GM23338 (cell line): ENCODE results near the gene VASN. TPM values are rescaled to one million over a fixed set of nuclear protein-coding genes. Genes with fewer than 3 reads are reported as not detected.

Source experiments
- ATAC-seq: fragments of 200-7000 bp; cut with Tn5 transposase; 3 replicates; pipeline ENCODE4 v1.9.1; 2020
- DNase-seq: peaks from one replicate; pipeline ENCODE4 v3.0.0-alpha.2; 2015; ENCODE audit warnings: low spot score
- H2AFZ ChIP-seq: fragments of 200-600 bp; sonication (generic); 2 replicates; pipeline ENCODE4 v1.8.0; 2016; ENCODE audit warnings: antibody characterized with exemption, mild to moderate bottlenecking, moderate library complexity
- H3F3A ChIP-seq: fragments of 200-600 bp; sonication (generic); replicated peaks from 2 replicates; pipeline ENCODE4 v1.8.0; 2017; ENCODE audit warnings: antibody characterized with exemption, mixed run types, low read depth
- H3K27ac ChIP-seq: fragments of 200-600 bp; sonication (generic); 2 replicates; pipeline ENCODE4 v1.6.1; 2016; ENCODE audit warnings: low read depth
- H3K27me3 ChIP-seq: fragments of 200-600 bp; sonication (generic); 2 replicates; pipeline ENCODE4 v1.8.0; 2016; ENCODE audit warnings: mild to moderate bottlenecking, mixed run types, moderate library complexity; ENCODE audit not compliant: insufficient read depth
- H3K36me3 ChIP-seq: fragments of 200-600 bp; sonication (generic); 2 replicates; pipeline ENCODE4 v1.8.0; 2016; ENCODE audit warnings: mild to moderate bottlenecking; ENCODE audit not compliant: insufficient read depth
- H3K4me1 ChIP-seq: fragments of 200-600 bp; sonication (generic); 2 replicates; pipeline ENCODE4 v1.8.0; 2016; ENCODE audit warnings: mild to moderate bottlenecking, moderate library complexity; ENCODE audit not compliant: insufficient read depth
- H3K4me2 ChIP-seq: fragments of 200-600 bp; sonication (generic); 2 replicates; pipeline ENCODE4 v1.7.1; 2017; ENCODE audit warnings: mixed run types
- H3K4me3 ChIP-seq: fragments of 200-600 bp; sonication (generic); 2 replicates; pipeline ENCODE4 v1.6.1; 2016; ENCODE audit warnings: mixed run types
- H3K79me2 ChIP-seq: fragments of 200-600 bp; sonication (generic); replicated peaks from 2 replicates; pipeline ENCODE4 v1.8.0; 2017; ENCODE audit warnings: mild to moderate bottlenecking; ENCODE audit not compliant: insufficient read depth
- H3K9me2 ChIP-seq: fragments of 200-600 bp; sonication (generic); 2 replicates; pipeline ENCODE4 v1.8.0; 2017; ENCODE audit not compliant: insufficient read depth
- H4K20me1 ChIP-seq: fragments of 200-600 bp; sonication (generic); replicated peaks from 2 replicates; pipeline ENCODE4 v1.8.0; 2017; ENCODE audit warnings: mild to moderate bottlenecking; ENCODE audit not compliant: insufficient read depth
- H3K27ac Mint-ChIP-seq: 2 replicates; pipeline ENCODE4 v1.8.0; 2020; ENCODE audit warnings: inconsistent platforms, mild to moderate bottlenecking, moderate library complexity, mixed read lengths
- H3K27me3 Mint-ChIP-seq: 3 replicates; pipeline ENCODE4 v1.8.0; 2022; ENCODE audit warnings: low read depth, mild to moderate bottlenecking, moderate library complexity, mixed read lengths, inconsistent platforms; ENCODE audit not compliant: insufficient read depth, poor library complexity
- H3K36me3 Mint-ChIP-seq: 3 replicates; pipeline ENCODE4 v1.8.0; 2021; ENCODE audit warnings: low read depth, mild to moderate bottlenecking, inconsistent platforms, moderate library complexity, mixed read lengths
- H3K4me1 Mint-ChIP-seq: 3 replicates; pipeline ENCODE4 v1.8.0; 2020; ENCODE audit warnings: mild to moderate bottlenecking, inconsistent platforms, mixed read lengths
- H3K4me3 Mint-ChIP-seq: 3 replicates; pipeline ENCODE4 v1.8.0; 2021; ENCODE audit warnings: moderate library complexity, mild to moderate bottlenecking, inconsistent platforms, mixed read lengths
- H3K9me3 Mint-ChIP-seq: 3 replicates; pipeline ENCODE4 v1.8.0; 2020; ENCODE audit warnings: moderate library complexity, mild to moderate bottlenecking, inconsistent platforms, mixed read lengths
- CREB1 ChIP-seq: fragments of 250-450 bp; sonication (Bioruptor Pico); IDR thresholded peaks from 2 replicates; pipeline ENCODE4 v1.5.0; 2020; ENCODE audit warnings: low read depth, mild to moderate bottlenecking, moderate library complexity
- EZH2phosphoT487 ChIP-seq: fragments of 200-600 bp; sonication (generic); IDR thresholded peaks from one replicate; pipeline ENCODE4 v1.8.1; 2018; ENCODE audit warnings: antibody characterized with exemption; ENCODE audit not compliant: unreplicated experiment
- JUNB ChIP-seq: IDR thresholded peaks from one replicate; pipeline ENCODE4 v1.6.1; 2016; ENCODE audit warnings: antibody characterized with exemption; ENCODE audit not compliant: unreplicated experiment
- NANOG ChIP-seq: IDR thresholded peaks from 2 replicates; pipeline ENCODE4 v1.6.1; 2016; ENCODE audit warnings: antibody characterized with exemption, borderline replicate concordance
- POLR2AphosphoS5 ChIP-seq: IDR thresholded peaks from 2 replicates; pipeline ENCODE4 v1.6.1; 2016; ENCODE audit warnings: antibody characterized with exemption, low read depth
- ZNF331 ChIP-seq: fragments of 250-450 bp; sonication (Bioruptor Pico); IDR thresholded peaks from 2 replicates; pipeline ENCODE4 v1.5.0; 2020; ENCODE audit warnings: low read depth, mild to moderate bottlenecking, moderate library complexity
- ZNF462 ChIP-seq: fragments of 250-450 bp; sonication (Bioruptor Pico); IDR thresholded peaks from 2 replicates; pipeline ENCODE4 v1.5.0; 2020; ENCODE audit warnings: mild to moderate bottlenecking, moderate library complexity
- polyA plus RNA-seq: library from polyadenylated mRNA; unstranded; fragments of >200 nt; fragmentation: Nextera tagmentation; extraction: Ambion mirVana; gene quantifications from 2 replicates; pipeline ENCODE4 v1.2.1, GENCODE V29; 2016
- total RNA-seq: library from RNA; depleted of rRNA; stranded (reverse); fragments of >200 nt; shearing (Covaris generic); gene quantifications from 2 replicates; pipeline ENCODE4 v1.2.3, GENCODE V29; 2014

Gene VASN
- total and polyA plus RNA-seq, 2 experiments from 2014 or later, result 8.0 to 15.5 TPM

- no peak for TF ChIP-seq POLR2AphosphoS5
- no peak for TF ChIP-seq EZH2phosphoT487
- no peak for TF ChIP-seq CREB1 (CRISPR knock-in tag)
- TF ChIP-seq ZNF331 (CRISPR knock-in tag), result no peak
- no peak for TF ChIP-seq JUNB
Measured at GRCh38 chr16:4401094-4401501, 29.4 kb downstream of the VASN start (continued).

- H3K27me3 ChIP-seq, result no peaks in the 10 kb centered on the region
- no peak overlapping the region for H3K4me2 ChIP-seq
- H4K20me1 ChIP-seq, result 0 out of 2 replicates have a peak, but pooled peaks cover 1% of the 10 kb centered on the region
- Mint-ChIP-seq H3K4me1 (peaks cover 16% of the 10 kb centered on the region), H3K9me3 (no peaks in the 10 kb centered on the region; the same call in 2 of the 3 replicates), H3K27me3 (peaks cover 8% of the 10 kb centered on the region), H3K36me3 (peaks cover 3% of the 10 kb centered on the region; the same call in 1 of the 3 replicates), H3K27ac (no peak overlapping the region), H3K4me3 (no peak overlapping the region; the same call in 2 of the 3 replicates)
- ATAC-seq, result no peak
- H3K79me2 ChIP-seq, result no peaks in the 10 kb centered on the region
- DNase-seq, result no peak
- H3K27ac ChIP-seq, result no peak overlapping the region
- H3F3A ChIP-seq, result 0 out of 2 replicates have a peak, but pooled peaks cover 5% of the 10 kb centered on the region
- H3K36me3 ChIP-seq, result no peaks in the 10 kb centered on the region
- H2AFZ ChIP-seq, result no peak overlapping the region
- TF ChIP-seq NANOG (no peak), EZH2phosphoT487 (no peak), ZNF462 (CRISPR knock-in tag) (no peak)
- no peaks in the 10 kb centered on the region for H3K4me1 ChIP-seq
- no peaks in the 10 kb centered on the region for H3K9me2 ChIP-seq
- H3K4me3 ChIP-seq, result no peak overlapping the region
Measured at GRCh38 chr16:4401510-4401909, 29.9 kb downstream of the VASN start.
